Measurements from ENCODE around the gene IGLL5.
"Not testable (repeated sequence)": the region's sequence is repeated elsewhere in the genome, so short reads cannot be mapped to it uniquely, and the experiment has no call there.

The IGLL5 gene

GRCh38 chr22:22899342-22900080 lies 11.9 kb downstream of the IGLL5 start:
- H3K36me3 ChIP-seq (ENCODE audit: control insufficient read depth in 2 of 2, insufficient read depth in 1 of 2, low read length in 2 of 2); H3K27ac ChIP-seq (ENCODE audit: extremely low read depth, low read depth, low read length); H3K9me3 ChIP-seq (ENCODE audit: control insufficient read depth, insufficient read depth, low read depth, low read length); POLR2A ChIA-PET; H3K4me1 ChIP-seq (ENCODE audit: control insufficient read depth, insufficient read depth, low read length); H3K4me3 ChIP-seq (ENCODE audit: low read depth, low read length): not testable (repeated sequence)
- CTCF ChIA-PET = interaction anchor here (0.5 kb wide), 1 partner anchor 190 kb away, joined by 4 read pairs; no protein-coding TSS in a partner anchor

GRCh38 chr22:22900527-22901205 lies 13.1 kb downstream of the IGLL5 start:
- CTCF ChIA-PET = interaction anchor here (0.9 kb wide), 1 partner anchor 55 kb away, joined by 4 read pairs; no protein-coding TSS in a partner anchor
- H3K4me3 ChIP-seq (ENCODE audit: low read depth, low read length); POLR2A ChIA-PET; H3K4me1 ChIP-seq (ENCODE audit: control insufficient read depth, insufficient read depth, low read length); H3K27ac ChIP-seq (ENCODE audit: extremely low read depth, low read depth, low read length); H3K9me3 ChIP-seq (ENCODE audit: control insufficient read depth, insufficient read depth, low read depth, low read length); H3K36me3 ChIP-seq (ENCODE audit: control insufficient read depth in 2 of 2, insufficient read depth in 1 of 2, low read length in 2 of 2): not testable (repeated sequence)

GRCh38 chr22:22901578-22902218 lies 14.1 kb downstream of the IGLL5 start:
- Histone ChIP-seq H3K27ac (ENCODE audit: extremely low read depth, low read depth, low read length) (no peak overlapping the region), H3K4me1 (ENCODE audit: control insufficient read depth, insufficient read depth, low read length) (no peaks in the 10 kb centered on the region), H3K9me3 (ENCODE audit: control insufficient read depth, insufficient read depth, low read depth, low read length) (no peaks in the 10 kb centered on the region), H3K36me3 (ENCODE audit: control insufficient read depth in 2 of 2, insufficient read depth in 1 of 2, low read length in 2 of 2) (no peaks in the 10 kb centered on the region), H3K4me3 (ENCODE audit: low read depth, low read length) (no peak overlapping the region)
- no peak for TF ChIP-seq ZBTB1 (tag by site-specific recombination; IDR thresholded peaks at IDR 0.05)
- TF ChIP-seq OVOL3 (tag by site-specific recombination; IDR thresholded peaks at IDR 0.05) = no peak
- no peak for TF ChIP-seq ZNF654 (tag by site-specific recombination; IDR thresholded peaks at IDR 0.05; ENCODE audit: low read depth)
- TF ChIP-seq BCL6B (tag by site-specific recombination; IDR thresholded peaks at IDR 0.05) = no peak
- TF ChIP-seq REPIN1 (tag by site-specific recombination; IDR thresholded peaks at IDR 0.05; ENCODE audit: low read depth) = no peak
- TF ChIP-seq ZNF138 (tag by site-specific recombination; IDR thresholded peaks at IDR 0.05; ENCODE audit: borderline replicate concordance) = no peak
- no peak for TF ChIP-seq OSR2 (tag by site-specific recombination; IDR thresholded peaks at IDR 0.05)
- no peak for TF ChIP-seq ZNF623 (tag by site-specific recombination; IDR thresholded peaks at IDR 0.05)
- no peak for TF ChIP-seq ZBTB20 (tag by site-specific recombination; IDR thresholded peaks at IDR 0.05)
- CTCF ChIA-PET = interaction anchor here (0.9 to 2.8 kb wide), 2 partner anchors 18 to 54 kb away, joined by 4 to 11 read pairs; no protein-coding TSS in a partner anchor
- POLR2A ChIA-PET = no interaction called here

- Histone ChIP-seq H3K27ac (ENCODE audit: extremely low read depth, low read depth, low read length) (no peak overlapping the region), H3K36me3 (ENCODE audit: control insufficient read depth in 2 of 2, insufficient read depth in 1 of 2, low read length in 2 of 2) (no peaks in the 10 kb centered on the region), H3K4me1 (ENCODE audit: control insufficient read depth, insufficient read depth, low read length) (no peaks in the 10 kb centered on the region), H3K4me3 (ENCODE audit: low read depth, low read length) (no peak overlapping the region), H3K9me3 (ENCODE audit: control insufficient read depth, insufficient read depth, low read depth, low read length) (no peaks in the 10 kb centered on the region)
- POLR2A ChIA-PET = no interaction called here
- TF ChIP-seq TRIM28 (IDR thresholded peaks at IDR 0.05; ENCODE audit: borderline replicate concordance, low read length) (no peak), GLIS2 (tag by site-specific recombination; IDR thresholded peaks at IDR 0.05) (no peak), ZNF510 (tag by site-specific recombination; IDR thresholded peaks at IDR 0.05; ENCODE audit: insufficient replicate concordance) (no peak), ZNF221 (tag by site-specific recombination; IDR thresholded peaks at IDR 0.05; ENCODE audit: borderline replicate concordance) (no peak), ZNF660 (tag by site-specific recombination; IDR thresholded peaks at IDR 0.05) (no peak), ZNF514 (tag by site-specific recombination; IDR thresholded peaks at IDR 0.05) (no peak)
- CTCF ChIA-PET = interaction anchor here (0.9 to 2.8 kb wide), 3 partner anchors 18 to 57 kb away, joined by 3 to 11 read pairs (median 4); no protein-coding TSS in a partner anchor
Observed at GRCh38 chr22:22902247-22903001, 14.8 kb downstream of the IGLL5 start.
